CD4-positive, alpha-beta T cell treated with Interleukin-4 for 1 hour (primary cell): ENCODE data around the gene DRD4.

Source experiments
- DNase-seq, 2 donors: peaks; one replicate each; pipeline ENCODE4 v3.0.0-alpha.2; 2020 to 2022

Gene DRD4

GRCh38 chr11:636511-637332 is at the start of gene DRD4:
DRD4 (plus strand) TSS chr11:637269; CDS start chr11:637305, 36 bp downstream.
- DNase-seq = no peak

GRCh38 chr11:587546-587945 is 49.5 kb upstream of the DRD4 start:
- DNase-seq = no peak

GRCh38 chr11:587978-588380 is 49.1 kb upstream of the DRD4 start:
- peak; percentile 77 to 83 for DNase-seq

- DNase-seq = no peak
Measured at GRCh38 chr11:589798-590197, 47.3 kb upstream of the DRD4 start.

GRCh38 chr11:590997-591396 is 46.1 kb upstream of the DRD4 start:
- no peak for DNase-seq

- DNase-seq = no peak
Measured at GRCh38 chr11:592501-592900, 44.6 kb upstream of the DRD4 start.

- DNase-seq = no peak
Measured at GRCh38 chr11:592918-593317, 44.2 kb upstream of the DRD4 start.

GRCh38 chr11:593347-593746 is 43.7 kb upstream of the DRD4 start:
- DNase-seq = no peak

- no peak for DNase-seq
Measured at GRCh38 chr11:595400-595799, 41.7 kb upstream of the DRD4 start.

GRCh38 chr11:596374-596773 is 40.7 kb upstream of the DRD4 start:
- DNase-seq = no peak

GRCh38 chr11:597166-597725 is 39.8 kb upstream of the DRD4 start:
- no peak for DNase-seq

- DNase-seq = no peak
Measured at GRCh38 chr11:598005-598680, 38.9 kb upstream of the DRD4 start.

- DNase-seq = no peak
Measured at GRCh38 chr11:601573-602245, 35.4 kb upstream of the DRD4 start.

- DNase-seq = no peak
Measured at GRCh38 chr11:603154-603553, 33.9 kb upstream of the DRD4 start.

GRCh38 chr11:605286-606129 is 31.6 kb upstream of the DRD4 start:
- no peak for DNase-seq

- DNase-seq = no peak
Measured at GRCh38 chr11:606245-606644, 30.8 kb upstream of the DRD4 start.

GRCh38 chr11:607020-607780 is 29.9 kb upstream of the DRD4 start:
- DNase-seq = no peak

- DNase-seq = no peak
Measured at GRCh38 chr11:607971-608659, 29.0 kb upstream of the DRD4 start.

GRCh38 chr11:608791-609251 is 28.2 kb upstream of the DRD4 start:
- no peak for DNase-seq

- no peak for DNase-seq
Measured at GRCh38 chr11:609341-609811, 27.7 kb upstream of the DRD4 start.
